GM13977 (cell line): ENCODE results near the gene RASA3.

Experiments used
- DNase-seq: peaks from one replicate; pipeline ENCODE4 v3.0.0; 2012; ENCODE audit warnings: low spot score
- CTCF ChIP-seq: IDR thresholded peaks from 2 replicates; pipeline ENCODE4 v1.5.1; 2012; ENCODE audit warnings: mild to moderate bottlenecking, control low read depth; ENCODE audit not compliant: insufficient read depth; ENCODE audit errors: extremely low read depth, missing control alignments
- in situ Hi-C: fragments of 300-500 bp; cut with MboI; formaldehyde crosslinking; loops from one replicate; pipeline ENCODE4 v1.12.0; 2022; ENCODE audit warnings: low sequenced_read_pairs, low pct_unique_long_range_greater_than_20kb, mixed read lengths, inconsistent platforms; ENCODE audit not compliant: unreplicated experiment

The RASA3 gene

GRCh38 chr13:114122127-114122511 lies 10.3 kb downstream of the RASA3 start:
- TF ChIP-seq CTCF: no peak
- in situ Hi-C loops: no loop called here

GRCh38 chr13:114121496-114122126 lies 10.8 kb downstream of the RASA3 start:
- TF ChIP-seq CTCF: no peak
- DNase-seq: no peak
- in situ Hi-C loops: no loop called here

More at GRCh38 chr13:114122127-114122511, 10.3 kb downstream of the RASA3 start:
- no peak for DNase-seq

- in situ Hi-C loops: no loop called here
- TF ChIP-seq CTCF: no peak
- no peak for DNase-seq
Measured at GRCh38 chr13:114121031-114121430, 11.4 kb downstream of the RASA3 start.

- DNase-seq: no peak
- in situ Hi-C loops: no loop called here
- TF ChIP-seq CTCF: no peak
Measured at GRCh38 chr13:114120591-114121011, 11.8 kb downstream of the RASA3 start.

- in situ Hi-C loops: no loop called here
- DNase-seq: no peak
- TF ChIP-seq CTCF: no peak
Measured at GRCh38 chr13:114119196-114119595, 13.2 kb downstream of the RASA3 start.

- TF ChIP-seq CTCF: no peak
- DNase-seq: no peak
- in situ Hi-C loops: no loop called here
Measured at GRCh38 chr13:114118511-114119123, 13.8 kb downstream of the RASA3 start.
